HepG2 (cell line): ENCODE results near the gene THRA. TPM values are rescaled to one million over a fixed set of nuclear protein-coding genes. Genes with fewer than 3 reads are reported as not detected.
A peak's percentile ranks its signal among the peaks of the same experiment; 100 is the strongest.

ENCODE experiments used
- AKNA ChIP-seq: sonication (generic); formaldehyde crosslinking; IDR thresholded peaks from 2 replicates; pipeline ENCODE4 v1.4.0; 2020; ENCODE audit warnings: missing genetic modification reagents, borderline replicate concordance
- CREM ChIP-seq, 2 experiments: sonication (generic) in 1 of 2; formaldehyde crosslinking in 1 of 2; IDR thresholded peaks; 2 replicates each; pipeline versions ENCODE4 v1.4.0 to v1.6.1; 2016 to 2020; ENCODE audit warnings: antibody characterized with exemption in 1 of 2, mild to moderate bottlenecking in 1 of 2, missing genetic modification reagents in 1 of 2
- FOXK2 ChIP-seq: fragments of 450-650 bp; IDR thresholded peaks from 2 replicates; pipeline ENCODE4 v1.6.1; 2016
- HDAC6 ChIP-seq: fragments of 200-600 bp; sonication (generic); IDR thresholded peaks from 2 replicates; pipeline ENCODE4 v1.7.0; 2017; ENCODE audit warnings: mild to moderate bottlenecking, antibody characterized with exemption, low read length, low read depth
- HNRNPH1 ChIP-seq: fragments of 200-400 bp; formaldehyde crosslinking; optimal IDR thresholded peaks from 2 replicates; pipeline ENCODE3; 2017; ENCODE audit warnings: mild to moderate bottlenecking, low read depth, low read length
- IKZF1 ChIP-seq: fragments of 450-650 bp; IDR thresholded peaks from 2 replicates; pipeline ENCODE4 v1.7.1; 2016
- JDP2 ChIP-seq: sonication (generic); formaldehyde crosslinking; IDR thresholded peaks from 2 replicates; pipeline ENCODE4 v1.8.1; 2022; ENCODE audit warnings: missing genetic modification reagents, borderline replicate concordance
- LBX2 ChIP-seq: sonication (generic); formaldehyde crosslinking; IDR thresholded peaks from 2 replicates; pipeline ENCODE4 v1.5.0; 2020; ENCODE audit warnings: missing genetic modification reagents, mild to moderate bottlenecking, borderline replicate concordance
- MTA3 ChIP-seq: sonication (generic); formaldehyde crosslinking; IDR thresholded peaks from 2 replicates; pipeline ENCODE4 v1.4.0; 2020; ENCODE audit warnings: missing genetic modification reagents
- PHF21A ChIP-seq: sonication (generic); formaldehyde crosslinking; IDR thresholded peaks from 2 replicates; pipeline ENCODE4 v1.5.0; 2020; ENCODE audit warnings: mild to moderate bottlenecking, missing genetic modification reagents
- RFX3 ChIP-seq: IDR thresholded peaks from 2 replicates; pipeline ENCODE4 v1.6.1; 2016; ENCODE audit warnings: missing biosample characterization, missing genetic modification reagents
- RNF2 ChIP-seq: fragments of 450-650 bp; conservative IDR thresholded peaks from 2 replicates; pipeline ENCODE4 v1.6.1; 2016; ENCODE audit warnings: low read depth
- SRF ChIP-seq: IDR thresholded peaks from 2 replicates; pipeline ENCODE4 v1.6.1; 2011; ENCODE audit warnings: mild to moderate bottlenecking, low read depth, low read length, moderate library complexity
- ZFX ChIP-seq: sonication (generic); formaldehyde crosslinking; IDR thresholded peaks from 2 replicates; pipeline ENCODE4 v1.4.0; 2020; ENCODE audit warnings: mild to moderate bottlenecking, low read depth, missing genetic modification reagents, moderate library complexity
- ZNF501 ChIP-seq: sonication (generic); formaldehyde crosslinking; IDR thresholded peaks from 2 replicates; pipeline ENCODE4 v1.5.1; 2020; ENCODE audit warnings: mild to moderate bottlenecking, moderate library complexity, missing genetic modification reagents
- ZNF556 ChIP-seq: sonication (generic); formaldehyde crosslinking; IDR thresholded peaks from 2 replicates; pipeline ENCODE4 v1.4.0; 2020; ENCODE audit warnings: mild to moderate bottlenecking, missing genetic modification reagents, borderline replicate concordance
- ZNF782 ChIP-seq: sonication (generic); formaldehyde crosslinking; IDR thresholded peaks from 2 replicates; pipeline ENCODE4 v1.4.0; 2020; ENCODE audit warnings: missing genetic modification reagents, mild to moderate bottlenecking, borderline replicate concordance
- polyA plus RNA-seq, 8 experiments: library from polyadenylated mRNA; depleted of rRNA in 3 of 8; stranded (reverse) in 7 of 8; unstranded in 1 of 8; fragments of >200 nt; fragmentation: Illumina TruSeq in 4 of 8; extraction: Trizol in 4 of 8; gene quantifications; 2 replicates each; pipeline versions ENCODE4 v1.2.1 to v1.2.3, GENCODE V29; 2011 to 2016; ENCODE audit warnings: low read depth in 4 of 8, missing spikeins in 1 of 8, mixed read lengths in 1 of 8; ENCODE audit not compliant: insufficient read depth in 1 of 8
- total RNA-seq, 5 experiments: library from RNA; depleted of rRNA; stranded (reverse); fragments of >200 nt; fragmentation: Illumina TruSeq; extraction: Trizol; gene quantifications; 2 replicates each; pipeline ENCODE4 v1.2.3, GENCODE V29; 2016; ENCODE audit warnings: low read depth in 1 of 5
- TF ChIP-seq, protein P1 (sequence below): sonication (generic); formaldehyde crosslinking; IDR thresholded peaks from 2 replicates; pipeline ENCODE4 v1.4.0; 2020; ENCODE audit warnings: missing genetic modification reagents, borderline replicate concordance
- TF ChIP-seq, protein P2 (sequence below): sonication (generic); formaldehyde crosslinking; IDR thresholded peaks from 2 replicates; pipeline ENCODE4 v1.5.1; 2020; ENCODE audit warnings: mild to moderate bottlenecking, missing genetic modification reagents

The THRA gene
- total and polyA plus RNA-seq, 2 of the 13 experiments (the other 11 are each of a cell fraction or from before 2014, with no cell fraction given) = 8.0 to 9.9 TPM

DNA sequence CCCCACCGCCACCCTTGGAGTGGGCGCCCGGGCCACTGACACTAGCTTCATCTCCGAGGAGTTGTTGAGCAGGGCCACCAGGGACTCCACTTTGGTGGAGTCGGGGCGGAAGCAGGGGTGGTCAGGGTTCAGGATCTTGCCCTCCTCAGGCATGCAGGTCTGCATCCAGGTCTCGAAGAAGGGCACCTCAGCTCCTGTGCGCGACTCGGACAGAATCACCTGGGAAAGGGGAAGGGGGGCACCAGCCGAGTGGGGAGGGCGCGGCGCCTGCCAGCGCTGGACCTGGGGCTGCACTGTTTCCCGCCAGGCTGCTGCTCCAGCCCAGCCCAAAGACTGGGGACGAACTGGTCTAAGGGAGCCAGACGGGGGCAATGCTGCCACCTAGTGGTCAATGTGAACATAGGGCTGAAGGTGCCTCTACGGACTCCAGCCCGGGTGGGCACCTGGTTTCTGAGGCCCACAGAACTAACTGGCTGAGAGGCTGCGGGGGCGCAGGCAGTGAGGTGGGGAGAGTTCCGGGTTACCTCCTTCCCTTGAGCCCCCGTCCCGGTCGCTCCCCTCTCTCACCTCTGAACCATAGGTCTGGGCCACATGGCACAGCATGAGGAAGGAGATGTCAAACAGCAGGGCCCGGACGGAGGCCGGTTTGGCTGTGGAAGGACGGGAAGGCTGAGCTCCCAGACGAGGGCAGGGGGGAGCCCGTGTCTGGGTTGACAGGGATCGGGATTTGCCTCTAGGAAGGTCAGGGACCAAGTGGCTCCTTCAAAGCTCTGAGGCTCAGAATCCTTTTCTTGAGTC lies 35.8 kb upstream of the THRA start (continued):
- TF ChIP-seq AKNA (CRISPR knock-in tag) (no peak), ZNF782 (CRISPR knock-in tag) (no peak), JDP2 (CRISPR knock-in tag) (no peak), LBX2 (no peak), RFX3 (CRISPR knock-in tag) (no peak), HNRNPH1 (no peak), SRF (no peak), FOXK2 (no peak), CREM (IDR thresholded peaks at IDR 0.05) (no peak), CREM (CRISPR knock-in tag; IDR thresholded peaks at IDR 0.05) (no peak), RNF2 (no peak), IKZF1 (no peak), ZNF556 (no peak), HDAC6 (no peak), ZNF501 (CRISPR knock-in tag) (0 out of 2 replicates have a peak, but pooled peaks have one; percentile 17), ZFX (CRISPR knock-in tag) (no peak), PHF21A (no peak), MTA3 (no peak)
- TF ChIP-seq, protein P1, sequence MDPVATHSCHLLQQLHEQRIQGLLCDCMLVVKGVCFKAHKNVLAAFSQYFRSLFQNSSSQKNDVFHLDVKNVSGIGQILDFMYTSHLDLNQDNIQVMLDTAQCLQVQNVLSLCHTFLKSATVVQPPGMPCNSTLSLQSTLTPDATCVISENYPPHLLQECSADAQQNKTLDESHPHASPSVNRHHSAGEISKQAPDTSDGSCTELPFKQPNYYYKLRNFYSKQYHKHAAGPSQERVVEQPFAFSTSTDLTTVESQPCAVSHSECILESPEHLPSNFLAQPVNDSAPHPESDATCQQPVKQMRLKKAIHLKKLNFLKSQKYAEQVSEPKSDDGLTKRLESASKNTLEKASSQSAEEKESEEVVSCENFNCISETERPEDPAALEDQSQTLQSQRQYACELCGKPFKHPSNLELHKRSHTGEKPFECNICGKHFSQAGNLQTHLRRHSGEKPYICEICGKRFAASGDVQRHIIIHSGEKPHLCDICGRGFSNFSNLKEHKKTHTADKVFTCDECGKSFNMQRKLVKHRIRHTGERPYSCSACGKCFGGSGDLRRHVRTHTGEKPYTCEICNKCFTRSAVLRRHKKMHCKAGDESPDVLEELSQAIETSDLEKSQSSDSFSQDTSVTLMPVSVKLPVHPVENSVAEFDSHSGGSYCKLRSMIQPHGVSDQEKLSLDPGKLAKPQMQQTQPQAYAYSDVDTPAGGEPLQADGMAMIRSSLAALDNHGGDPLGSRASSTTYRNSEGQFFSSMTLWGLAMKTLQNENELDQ (CRISPR knock-in tag) = no peak
- TF ChIP-seq, protein P2, sequence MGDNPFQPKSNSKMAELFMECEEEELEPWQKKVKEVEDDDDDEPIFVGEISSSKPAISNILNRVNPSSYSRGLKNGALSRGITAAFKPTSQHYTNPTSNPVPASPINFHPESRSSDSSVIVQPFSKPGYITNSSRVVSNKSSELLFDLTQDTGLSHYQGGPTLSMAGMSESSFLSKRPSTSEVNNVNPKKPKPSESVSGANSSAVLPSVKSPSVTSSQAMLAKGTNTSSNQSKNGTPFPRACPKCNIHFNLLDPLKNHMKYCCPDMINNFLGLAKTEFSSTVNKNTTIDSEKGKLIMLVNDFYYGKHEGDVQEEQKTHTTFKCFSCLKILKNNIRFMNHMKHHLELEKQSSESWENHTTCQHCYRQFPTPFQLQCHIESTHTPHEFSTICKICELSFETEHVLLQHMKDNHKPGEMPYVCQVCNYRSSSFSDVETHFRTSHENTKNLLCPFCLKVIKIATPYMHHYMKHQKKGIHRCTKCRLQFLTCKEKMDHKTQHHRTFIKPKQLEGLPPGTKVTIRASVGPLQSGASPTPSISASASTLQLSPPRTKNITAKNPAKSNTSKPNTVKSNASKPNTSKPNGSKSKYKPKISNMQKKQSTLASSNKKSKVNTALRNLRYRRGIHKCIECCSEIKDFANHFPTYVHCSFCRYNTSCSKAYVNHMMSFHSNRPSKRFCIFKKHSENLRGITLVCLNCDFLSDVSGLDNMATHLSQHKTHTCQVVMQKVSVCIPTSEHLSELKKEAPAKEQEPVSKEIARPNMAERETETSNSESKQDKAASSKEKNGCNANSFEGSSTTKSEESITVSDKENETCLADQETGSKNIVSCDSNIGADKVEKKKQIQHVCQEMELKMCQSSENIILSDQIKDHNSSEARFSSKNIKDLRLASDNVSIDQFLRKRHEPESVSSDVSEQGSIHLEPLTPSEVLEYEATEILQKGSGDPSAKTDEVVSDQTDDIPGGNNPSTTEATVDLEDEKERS (CRISPR knock-in tag) = no peak
